DOHH2 (cell line): ENCODE results near the gene PTPN2.
"Not testable (repeated sequence)": the region's sequence is repeated elsewhere in the genome, so short reads cannot be mapped to it uniquely, and the experiment has no call there.

Experiments
- CTCF ChIP-seq: fragments of 200-600 bp; sonication (generic); IDR thresholded peaks from one replicate; pipeline ENCODE4 v1.5.1; 2014; ENCODE audit warnings: antibody characterized with exemption, mild to moderate bottlenecking, low read depth, low read length; ENCODE audit not compliant: poor library complexity, severe bottlenecking
- EZH2phosphoT487 ChIP-seq: fragments of 200-600 bp; sonication (generic); IDR thresholded peaks from 2 replicates; pipeline ENCODE4 v1.6.1; 2017; ENCODE audit warnings: borderline replicate concordance, mild to moderate bottlenecking, antibody characterized with exemption, low read length, moderate library complexity, mixed read lengths

- TF ChIP-seq CTCF, EZH2phosphoT487: not testable (repeated sequence)
Measured at GRCh38 chr18:12776415-12776814, 107.6 kb downstream of the PTPN2 start.
